ENCODE results near the gene PTX4.

The PTX4 gene

GRCh38 chr16:1494711-1495110 lies 6.0 kb upstream of the PTX4 start:
- TF ChIP-seq, protein P1, sequence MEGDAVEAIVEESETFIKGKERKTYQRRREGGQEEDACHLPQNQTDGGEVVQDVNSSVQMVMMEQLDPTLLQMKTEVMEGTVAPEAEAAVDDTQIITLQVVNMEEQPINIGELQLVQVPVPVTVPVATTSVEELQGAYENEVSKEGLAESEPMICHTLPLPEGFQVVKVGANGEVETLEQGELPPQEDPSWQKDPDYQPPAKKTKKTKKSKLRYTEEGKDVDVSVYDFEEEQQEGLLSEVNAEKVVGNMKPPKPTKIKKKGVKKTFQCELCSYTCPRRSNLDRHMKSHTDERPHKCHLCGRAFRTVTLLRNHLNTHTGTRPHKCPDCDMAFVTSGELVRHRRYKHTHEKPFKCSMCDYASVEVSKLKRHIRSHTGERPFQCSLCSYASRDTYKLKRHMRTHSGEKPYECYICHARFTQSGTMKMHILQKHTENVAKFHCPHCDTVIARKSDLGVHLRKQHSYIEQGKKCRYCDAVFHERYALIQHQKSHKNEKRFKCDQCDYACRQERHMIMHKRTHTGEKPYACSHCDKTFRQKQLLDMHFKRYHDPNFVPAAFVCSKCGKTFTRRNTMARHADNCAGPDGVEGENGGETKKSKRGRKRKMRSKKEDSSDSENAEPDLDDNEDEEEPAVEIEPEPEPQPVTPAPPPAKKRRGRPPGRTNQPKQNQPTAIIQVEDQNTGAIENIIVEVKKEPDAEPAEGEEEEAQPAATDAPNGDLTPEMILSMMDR (IDR thresholded peaks at IDR 0.05; ENCODE audit: low read depth, low read length, missing control alignments): no peak
- DNase-seq (ENCODE audit: low read depth): no peak
- H3K4me3 ChIP-seq (ENCODE audit: low read depth, low read length): peak overlapping the region; percentile 80; the same call in 1 of the 2 replicates

GRCh38 chr16:1494129-1494640 lies 5.4 kb upstream of the PTX4 start:
- peak overlapping the region; percentile 80 for H3K4me3 ChIP-seq (ENCODE audit: low read depth, low read length)
- no peak for DNase-seq (ENCODE audit: low read depth)
- TF ChIP-seq, protein P1 (IDR thresholded peaks at IDR 0.05; ENCODE audit: low read depth, low read length, missing control alignments): no peak

- TF ChIP-seq, protein P1 (IDR thresholded peaks at IDR 0.05; ENCODE audit: low read depth, low read length, missing control alignments): no peak
- H3K4me3 ChIP-seq (ENCODE audit: low read depth, low read length): peak overlapping the region; percentile 80
- DNase-seq (ENCODE audit: low read depth): no peak
These were observed 5.0 kb upstream of the PTX4 start for GRCh38 chr16:1493746-1494094.

DNA sequence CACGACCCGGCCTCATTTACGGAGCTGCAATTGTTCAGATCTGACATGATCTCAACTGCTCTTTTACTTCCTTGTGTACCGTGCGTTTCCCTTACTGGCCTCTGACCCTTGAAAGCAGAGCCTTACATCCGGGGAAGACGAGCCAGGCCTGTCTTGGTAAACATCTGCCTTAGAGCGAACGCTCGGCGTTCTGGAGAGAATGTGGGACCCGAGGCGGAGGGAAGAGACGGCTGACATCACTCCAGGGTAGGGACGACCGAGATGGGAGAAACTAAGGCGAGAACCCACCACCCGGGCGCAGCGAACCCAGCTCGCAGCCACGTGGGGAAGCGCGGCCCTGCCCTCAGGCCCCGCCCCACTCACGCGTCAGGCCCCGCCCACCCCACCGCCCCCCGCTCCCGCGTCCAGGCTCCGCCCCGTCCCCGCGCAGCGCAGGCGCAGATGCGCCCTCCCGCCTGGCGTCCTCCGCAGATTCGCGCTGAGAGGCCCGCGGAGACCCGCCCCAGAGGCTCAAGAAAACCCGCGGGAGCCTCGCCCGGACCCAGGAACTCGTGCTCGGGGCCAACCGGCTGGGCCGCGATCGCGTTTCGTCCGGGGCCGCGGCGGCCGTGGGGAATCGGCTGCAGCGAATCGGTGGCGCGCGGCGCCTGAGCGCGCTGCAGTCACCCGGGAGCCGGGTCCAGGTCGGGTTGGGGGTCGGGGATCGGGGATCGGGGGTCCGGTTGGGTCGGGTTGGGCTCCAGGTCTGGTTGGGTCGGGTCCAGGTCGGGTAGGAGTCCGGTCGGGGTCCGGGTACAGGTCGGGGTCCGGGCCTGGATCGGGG lies 4.4 kb upstream of the PTX4 start, which contains the start of gene TELO2:
TELO2 (plus strand) TSS at position 438 of the 823 bp plus-strand sequence. CDS start 922 bp downstream, outside the sequence.
- peak within 1 kb of the TSS; percentile 80 for H3K4me3 ChIP-seq (ENCODE audit: low read depth, low read length)
- TF ChIP-seq, protein P1 (IDR thresholded peaks at IDR 0.05; ENCODE audit: low read depth, low read length, missing control alignments): no peak
- peak; percentile 36 for DNase-seq (ENCODE audit: low read depth)

- H3K4me3 ChIP-seq (ENCODE audit: low read depth, low read length): peak overlapping the region; percentile 80
- TF ChIP-seq, protein P1 (IDR thresholded peaks at IDR 0.05; ENCODE audit: low read depth, low read length, missing control alignments): no peak
- DNase-seq (ENCODE audit: low read depth): no peak
These were observed 3.6 kb upstream of the PTX4 start for GRCh38 chr16:1492082-1492922.

- no peak for DNase-seq (ENCODE audit: low read depth)
- TF ChIP-seq, protein P1 (IDR thresholded peaks at IDR 0.05; ENCODE audit: low read depth, low read length, missing control alignments): no peak
- no peak overlapping the region for H3K4me3 ChIP-seq (ENCODE audit: low read depth, low read length)
These were observed 2.6 kb upstream of the PTX4 start for GRCh38 chr16:1491327-1491726.
